ENCODE results near the gene PACS1. TPM values are rescaled to one million over a fixed set of nuclear protein-coding genes. Genes with fewer than 3 reads are reported as not detected.

The PACS1 gene
- polyA plus RNA-seq, 3 donors: 8.1 to 36.8 (median 12.4) TPM

- H3K9ac ChIP-seq (ENCODE audit: insufficient read depth, low read length, poor library complexity, severe bottlenecking): no peak overlapping the region
Measured at GRCh38 chr11:66126808-66127555, 56.9 kb downstream of the PACS1 start.

GRCh38 chr11:66130978-66131377 is 60.9 kb downstream of the PACS1 start:
- H3K4me3 Mint-ChIP-seq: no peak overlapping the region
- H3K4me2 ChIP-seq (replicated peaks; ENCODE audit: extremely low read depth, low read length, poor library complexity, severe bottlenecking): no peak overlapping the region
- intact Hi-C loops (cut with micrococcal nuclease): loop anchor here (5.0 kb wide), 2 partner anchors 59 to 64 kb away; partner anchors contain the start of gene PACS1 (in 1 of the 2)
- H3K4me1 ChIP-seq (ENCODE audit: control insufficient read depth in 1 of 2, insufficient read depth in 2 of 2, low read length in 2 of 2): peaks cover 18 to 19% of the 10 kb centered on the region in 2 donors
- H3K27ac ChIP-seq (ENCODE audit: low read depth in 1 of 2, low read length in 2 of 2): no peak overlapping the region
- WGBS (ENCODE audit: insufficient coverage): no CpG with 5 or more reads among the region's 3 CpGs
- peaks cover 12% of the 10 kb centered on the region for H4K20me1 ChIP-seq (ENCODE audit: insufficient read depth, low read length)
- no peak overlapping the region for H3K9ac ChIP-seq (ENCODE audit: insufficient read depth, low read length, poor library complexity, severe bottlenecking)
- peaks cover 13% of the 10 kb centered on the region for H3K79me2 ChIP-seq (ENCODE audit: insufficient read depth, low read length)
- no peak overlapping the region for H3K27ac Mint-ChIP-seq
- H3K27me3 Mint-ChIP-seq (ENCODE audit: low read depth in 3 of 3): peaks cover 0 to 2% (median 2%) of the 10 kb centered on the region in 3 donors
- no peak for TF ChIP-seq CTCF (IDR thresholded peaks at IDR 0.05)
- no peak for DNase-seq
- H3K4me3 ChIP-seq (replicated peaks in 1 of 3; ENCODE audit: low read depth in 2 of 3, low read length in 3 of 3): no peak overlapping the region
- no peaks in the 10 kb centered on the region for H3K9me3 ChIP-seq (replicated peaks in 1 of 2; ENCODE audit: control insufficient read depth in 1 of 2, insufficient read depth in 1 of 2, low read length in 2 of 2)
- no peaks in the 10 kb centered on the region for H3K27me3 ChIP-seq (ENCODE audit: control insufficient read depth in 2 of 2, insufficient read depth in 2 of 2, low read length in 2 of 2)
- peaks cover 0 to 2% (median 0%) of the 10 kb centered on the region in 7 donors for H3K9me3 Mint-ChIP-seq
- H3K4me1 Mint-ChIP-seq: peaks cover 26% of the 10 kb centered on the region
- no peaks in the 10 kb centered on the region for H3K36me3 ChIP-seq (replicated peaks in 1 of 2; ENCODE audit: control insufficient read depth in 1 of 2, insufficient read depth in 2 of 2, low read length in 2 of 2)
- no peak overlapping the region for H2AFZ ChIP-seq (ENCODE audit: insufficient read depth, low read depth, low read length, poor library complexity, severe bottlenecking)
- peaks cover under 1 to 7% of the 10 kb centered on the region in 2 donors for H3K36me3 Mint-ChIP-seq

More at GRCh38 chr11:66126808-66127555, 56.9 kb downstream of the PACS1 start:
- H3K79me2 ChIP-seq (ENCODE audit: insufficient read depth, low read length): peaks cover 32% of the 10 kb centered on the region
- H3K9me3 ChIP-seq (replicated peaks in 1 of 2; ENCODE audit: control insufficient read depth in 1 of 2, insufficient read depth in 1 of 2, low read length in 2 of 2): no peaks in the 10 kb centered on the region
- Mint-ChIP-seq H3K4me1 (peaks cover 34% of the 10 kb centered on the region), H3K9me3 (no peaks in the 10 kb centered on the region), H3K27ac (peak overlapping the region; percentile 50 to 92 (median 84)), H3K27me3 (ENCODE audit: low read depth in 3 of 3) (peaks cover 0 to 2% (median 0%) of the 10 kb centered on the region in 3 donors), H3K4me3 (peak overlapping the region; percentile 20 to 79), H3K36me3 (peaks cover 0 to 8% of the 10 kb centered on the region in 2 donors)
- H3K27me3 ChIP-seq (ENCODE audit: control insufficient read depth in 2 of 2, insufficient read depth in 2 of 2, low read length in 2 of 2): no peaks in the 10 kb centered on the region
- no peaks in the 10 kb centered on the region for H3K36me3 ChIP-seq (replicated peaks in 1 of 2; ENCODE audit: control insufficient read depth in 1 of 2, insufficient read depth in 2 of 2, low read length in 2 of 2)
- intact Hi-C loops (cut with micrococcal nuclease): no loop called here
- H3K4me2 ChIP-seq (replicated peaks; ENCODE audit: extremely low read depth, low read length, poor library complexity, severe bottlenecking): peak overlapping the region; percentile 61
- peaks cover 3% of the 10 kb centered on the region for H4K20me1 ChIP-seq (ENCODE audit: insufficient read depth, low read length)
- H2AFZ ChIP-seq (ENCODE audit: insufficient read depth, low read depth, low read length, poor library complexity, severe bottlenecking): peak overlapping the region; percentile 63
- peak; percentile 43 to 52 (median 49) for DNase-seq
- TF ChIP-seq CTCF (IDR thresholded peaks at IDR 0.05): no peak
- peak overlapping the region in 2 of 3 experiments; percentile 14 to 42 for H3K4me3 ChIP-seq (replicated peaks in 1 of 3; ENCODE audit: low read depth in 2 of 3, low read length in 3 of 3)
- H3K4me1 ChIP-seq (ENCODE audit: control insufficient read depth in 1 of 2, insufficient read depth in 2 of 2, low read length in 2 of 2): peaks cover 24 to 27% of the 10 kb centered on the region in 2 donors
- H3K27ac ChIP-seq (ENCODE audit: low read depth in 1 of 2, low read length in 2 of 2): peak overlapping the region; percentile 45 to 72
- WGBS (ENCODE audit: insufficient coverage): 0% methylated on average over 4 of the region's 14 CpGs
